ELR (cell line): ENCODE data around the gene RUNX1.

Source experiments
- DNase-seq: peaks from one replicate; pipeline ENCODE4 v3.0.0-alpha.2; 2015; ENCODE audit warnings: low read depth

Gene RUNX1

GRCh38 chr21:34946385-34946840, 102.7 kb downstream of the RUNX1 start:
- DNase-seq: no peak

- DNase-seq: no peak
Observed at GRCh38 chr21:34945288-34945687, 103.8 kb downstream of the RUNX1 start.

- no peak for DNase-seq
Observed at GRCh38 chr21:34944015-34944755, 104.9 kb downstream of the RUNX1 start.

GRCh38 chr21:34942911-34943310, 106.2 kb downstream of the RUNX1 start:
- DNase-seq: no peak

GRCh38 chr21:34941162-34941561, 107.9 kb downstream of the RUNX1 start:
- no peak for DNase-seq

- DNase-seq: no peak
Observed at GRCh38 chr21:34939673-34940331, 109.3 kb downstream of the RUNX1 start.

GRCh38 chr21:34938089-34938764, 110.9 kb downstream of the RUNX1 start:
- DNase-seq: peak; percentile 67

- DNase-seq: peak; percentile 72
Observed at GRCh38 chr21:34936883-34937563, 112.1 kb downstream of the RUNX1 start.

GRCh38 chr21:34936371-34936789, 112.7 kb downstream of the RUNX1 start:
- peak; percentile 10 for DNase-seq

- DNase-seq: peak; percentile 75
Observed at GRCh38 chr21:34935898-34936297, 113.2 kb downstream of the RUNX1 start.

- DNase-seq: no peak
Observed at GRCh38 chr21:34935452-34935851, 113.7 kb downstream of the RUNX1 start.

- no peak for DNase-seq
Observed at GRCh38 chr21:34934350-34934749, 114.8 kb downstream of the RUNX1 start.

GRCh38 chr21:34933609-34934335, 115.3 kb downstream of the RUNX1 start:
- peak; percentile 12 for DNase-seq

- no peak for DNase-seq
Observed at GRCh38 chr21:34932233-34932632, 116.9 kb downstream of the RUNX1 start.

GRCh38 chr21:34930971-34931370, 118.1 kb downstream of the RUNX1 start:
- DNase-seq: peak; percentile 58

GRCh38 chr21:34928637-34929036, 120.5 kb downstream of the RUNX1 start:
- DNase-seq: no peak

- no peak for DNase-seq
Observed at GRCh38 chr21:34927992-34928391, 121.1 kb downstream of the RUNX1 start.

- DNase-seq: peak; percentile 34
Observed at GRCh38 chr21:34926803-34927467, 122.2 kb downstream of the RUNX1 start.

GRCh38 chr21:34925597-34925996, 123.5 kb downstream of the RUNX1 start:
- DNase-seq: no peak

- DNase-seq: no peak
Observed at GRCh38 chr21:34924771-34925419, 124.2 kb downstream of the RUNX1 start.

GRCh38 chr21:34924194-34924593, 124.9 kb downstream of the RUNX1 start:
- DNase-seq: no peak
